ENCODE results near the gene STK38L. TPM values are rescaled to one million over a fixed set of nuclear protein-coding genes. Genes with fewer than 3 reads are reported as not detected.

Gene STK38L
- total RNA-seq, 1 experiment from 2014 or later, result 25.2 TPM

DNA sequence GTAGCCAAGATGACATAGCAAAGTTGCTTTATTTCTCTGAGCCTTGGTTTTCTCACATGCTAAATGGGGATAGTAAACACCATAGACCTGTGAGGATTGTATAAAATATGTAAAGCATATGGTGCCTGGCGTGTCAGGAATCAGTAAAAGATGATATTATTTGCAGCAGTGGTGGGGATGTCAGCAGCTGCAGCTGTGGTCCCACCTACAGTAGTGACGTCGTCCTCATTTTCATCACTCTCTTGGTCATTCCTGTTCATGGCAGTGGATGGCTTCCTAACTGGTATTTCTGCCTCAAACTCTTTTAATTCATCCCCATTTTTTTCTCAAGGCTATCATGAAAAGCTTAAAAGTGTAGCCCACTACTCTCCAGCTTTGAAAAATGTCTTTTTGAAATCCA is 100.7 kb downstream of the STK38L start:
- Histone ChIP-seq H3K27ac (ENCODE audit: low read length) (no peak overlapping the region), H3K9me3 (ENCODE audit: control insufficient read depth, insufficient read depth, low read depth, low read length) (no peaks in the 10 kb centered on the region), H3K36me3 (ENCODE audit: control insufficient read depth, insufficient read depth, low read length) (no peaks in the 10 kb centered on the region), H3K4me1 (ENCODE audit: control insufficient read depth, insufficient read depth, low read length) (peaks cover 19% of the 10 kb centered on the region; the same call in 1 of the 2 replicates), H3K4me3 (ENCODE audit: low read depth in 2 of 2, low read length in 2 of 2) (no peak overlapping the region), H3K27me3 (ENCODE audit: control insufficient read depth, insufficient read depth, low read length) (no peaks in the 10 kb centered on the region)
- TF ChIP-seq SIN3A (IDR thresholded peaks at IDR 0.05; ENCODE audit: borderline replicate concordance, insufficient read depth, low read depth, low read length) (no peak), CTCF (IDR thresholded peaks at IDR 0.05) (no peak), POLR2AphosphoS5 (IDR thresholded peaks at IDR 0.05; ENCODE audit: low read depth, low read length) (no peak), TCF7L2 (IDR thresholded peaks at IDR 0.05; ENCODE audit: low read depth, low read length) (no peak)
- TF ChIP-seq, protein P1, sequence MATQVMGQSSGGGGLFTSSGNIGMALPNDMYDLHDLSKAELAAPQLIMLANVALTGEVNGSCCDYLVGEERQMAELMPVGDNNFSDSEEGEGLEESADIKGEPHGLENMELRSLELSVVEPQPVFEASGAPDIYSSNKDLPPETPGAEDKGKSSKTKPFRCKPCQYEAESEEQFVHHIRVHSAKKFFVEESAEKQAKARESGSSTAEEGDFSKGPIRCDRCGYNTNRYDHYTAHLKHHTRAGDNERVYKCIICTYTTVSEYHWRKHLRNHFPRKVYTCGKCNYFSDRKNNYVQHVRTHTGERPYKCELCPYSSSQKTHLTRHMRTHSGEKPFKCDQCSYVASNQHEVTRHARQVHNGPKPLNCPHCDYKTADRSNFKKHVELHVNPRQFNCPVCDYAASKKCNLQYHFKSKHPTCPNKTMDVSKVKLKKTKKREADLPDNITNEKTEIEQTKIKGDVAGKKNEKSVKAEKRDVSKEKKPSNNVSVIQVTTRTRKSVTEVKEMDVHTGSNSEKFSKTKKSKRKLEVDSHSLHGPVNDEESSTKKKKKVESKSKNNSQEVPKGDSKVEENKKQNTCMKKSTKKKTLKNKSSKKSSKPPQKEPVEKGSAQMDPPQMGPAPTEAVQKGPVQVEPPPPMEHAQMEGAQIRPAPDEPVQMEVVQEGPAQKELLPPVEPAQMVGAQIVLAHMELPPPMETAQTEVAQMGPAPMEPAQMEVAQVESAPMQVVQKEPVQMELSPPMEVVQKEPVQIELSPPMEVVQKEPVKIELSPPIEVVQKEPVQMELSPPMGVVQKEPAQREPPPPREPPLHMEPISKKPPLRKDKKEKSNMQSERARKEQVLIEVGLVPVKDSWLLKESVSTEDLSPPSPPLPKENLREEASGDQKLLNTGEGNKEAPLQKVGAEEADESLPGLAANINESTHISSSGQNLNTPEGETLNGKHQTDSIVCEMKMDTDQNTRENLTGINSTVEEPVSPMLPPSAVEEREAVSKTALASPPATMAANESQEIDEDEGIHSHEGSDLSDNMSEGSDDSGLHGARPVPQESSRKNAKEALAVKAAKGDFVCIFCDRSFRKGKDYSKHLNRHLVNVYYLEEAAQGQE (IDR thresholded peaks at IDR 0.05; ENCODE audit: insufficient read depth in 1 of 2, low read depth in 2 of 2, low read length in 1 of 2), result no peak
- POLR2A ChIA-PET, result no interaction called here
- ATAC-seq (no peak), DNase-seq (ENCODE audit: low read depth, low spot score) (no peak)
- in situ Hi-C loops (cut with HindIII; ENCODE audit: low pct_unique_long_range_greater_than_20kb, low sequenced_read_pairs) (no loop called here), intact Hi-C loops (cut with micrococcal nuclease; ENCODE audit: unreplicated experiment) (no loop called here)
- CTCF ChIA-PET, result no interaction called here
- BruUV-seq (replicated peaks), result no TSS peak

GRCh38 chr12:27345376-27345775 is 101.3 kb downstream of the STK38L start:
- in situ Hi-C loops (cut with HindIII; ENCODE audit: low pct_unique_long_range_greater_than_20kb, low sequenced_read_pairs), result no loop called here
- TF ChIP-seq, protein P1 (IDR thresholded peaks at IDR 0.05; ENCODE audit: insufficient read depth in 1 of 2, low read depth in 2 of 2, low read length in 1 of 2), result no peak
- TF ChIP-seq POLR2AphosphoS5 (IDR thresholded peaks at IDR 0.05; ENCODE audit: low read depth, low read length), result no peak
- no peak for TF ChIP-seq CTCF (IDR thresholded peaks at IDR 0.05)
- TF ChIP-seq TCF7L2 (IDR thresholded peaks at IDR 0.05; ENCODE audit: low read depth, low read length), result no peak
- no peak for TF ChIP-seq SIN3A (IDR thresholded peaks at IDR 0.05; ENCODE audit: borderline replicate concordance, insufficient read depth, low read depth, low read length)
- ChIA-PET CTCF (no interaction called here), POLR2A (no interaction called here)
- Histone ChIP-seq H3K9me3 (ENCODE audit: control insufficient read depth, insufficient read depth, low read depth, low read length) (no peaks in the 10 kb centered on the region), H3K27ac (ENCODE audit: low read length) (no peak overlapping the region), H3K36me3 (ENCODE audit: control insufficient read depth, insufficient read depth, low read length) (no peaks in the 10 kb centered on the region), H3K4me3 (ENCODE audit: low read depth in 2 of 2, low read length in 2 of 2) (no peak overlapping the region), H3K27me3 (ENCODE audit: control insufficient read depth, insufficient read depth, low read length) (no peaks in the 10 kb centered on the region), H3K4me1 (ENCODE audit: control insufficient read depth, insufficient read depth, low read length) (peaks cover 19% of the 10 kb centered on the region; the same call in 1 of the 2 replicates)
- no TSS peak for BruUV-seq (replicated peaks)
- ATAC-seq, result no peak
- intact Hi-C loops (cut with micrococcal nuclease; ENCODE audit: unreplicated experiment), result no loop called here
- no peak for DNase-seq (ENCODE audit: low read depth, low spot score)
